HG03045 (cell line): ENCODE measurements around the gene PCBP3.
"Not testable (repeated sequence)": the region's sequence is repeated elsewhere in the genome, so short reads cannot be mapped to it uniquely, and the experiment has no call there.

Experiments
- ATAC-seq: cut with Tn5 transposase; IDR thresholded peaks from one replicate; pipeline ENCODE4 v1.9.1; 2021; ENCODE audit warnings: mild to moderate bottlenecking, moderate library complexity; ENCODE audit not compliant: unreplicated experiment

PCBP3 gene

DNA sequence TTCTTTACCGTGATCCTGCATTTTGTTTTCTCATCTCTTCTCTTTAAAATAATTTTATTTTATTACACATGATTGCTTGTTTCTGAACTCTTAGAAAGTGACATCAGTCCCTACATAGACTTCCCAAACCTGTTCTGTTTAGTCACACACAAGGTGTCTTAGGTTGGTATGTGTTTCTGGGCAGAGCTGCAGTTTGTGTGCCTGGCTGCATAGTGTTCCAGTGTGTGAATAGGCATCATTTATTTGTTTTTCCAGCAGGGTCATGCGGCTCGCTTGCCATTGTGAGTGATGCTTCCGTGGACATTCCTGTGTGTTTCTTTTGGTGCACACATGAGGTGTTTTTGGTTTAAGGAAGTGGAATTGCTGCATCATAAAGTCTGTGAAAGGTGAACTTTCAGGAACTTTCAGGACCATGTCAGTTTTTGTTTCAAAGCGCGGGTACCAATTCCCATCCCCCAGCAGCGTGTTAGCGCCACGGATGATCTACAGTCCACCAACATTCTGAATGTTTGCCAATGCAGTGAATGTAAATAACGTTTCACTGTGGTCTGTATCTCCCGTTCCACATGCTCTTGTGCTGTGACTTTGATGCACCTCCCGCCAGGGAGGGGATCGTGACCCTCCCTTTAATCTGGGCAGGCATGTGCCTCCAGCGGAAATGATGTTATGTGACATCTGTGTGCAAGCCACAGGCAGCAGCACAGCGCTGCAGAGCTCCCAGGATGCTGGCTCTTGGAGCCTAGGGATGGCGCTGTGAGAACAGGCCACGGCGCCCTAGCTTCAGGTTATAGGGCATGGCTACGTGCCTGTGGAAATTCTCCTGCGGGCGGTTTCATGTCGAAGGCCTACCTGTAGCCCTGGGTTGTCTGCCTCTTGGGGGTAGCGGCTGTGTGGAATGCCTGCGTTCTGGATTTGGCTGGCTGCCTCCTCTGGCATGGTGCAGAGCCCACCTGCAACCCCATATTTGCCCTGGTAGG lies 193.5 kb downstream of the PCBP3 start:
- no peak for ATAC-seq

DNA sequence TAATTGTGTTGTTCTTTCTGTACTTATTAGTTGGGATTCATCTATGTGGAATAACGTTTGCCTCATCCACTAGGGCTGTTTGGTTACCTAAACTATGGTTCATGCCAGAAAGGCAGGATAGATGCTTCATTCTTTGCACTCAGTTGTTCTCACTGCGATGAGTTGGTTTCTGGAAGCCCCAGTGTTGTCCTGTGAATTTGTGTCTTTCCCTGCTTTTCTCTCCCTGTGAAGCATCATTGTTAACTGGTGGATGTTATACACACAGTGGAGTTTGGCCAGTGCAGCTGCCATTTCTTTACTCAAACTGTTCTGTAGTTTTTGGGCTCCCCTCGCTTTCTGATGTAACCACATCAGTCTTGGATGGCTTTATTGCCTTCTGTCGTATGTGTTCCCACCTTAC lies 194.4 kb downstream of the PCBP3 start:
- no peak for ATAC-seq

- no peak for ATAC-seq
These were observed 195.1 kb downstream of the PCBP3 start for GRCh38 chr21:45838634-45839033.

DNA sequence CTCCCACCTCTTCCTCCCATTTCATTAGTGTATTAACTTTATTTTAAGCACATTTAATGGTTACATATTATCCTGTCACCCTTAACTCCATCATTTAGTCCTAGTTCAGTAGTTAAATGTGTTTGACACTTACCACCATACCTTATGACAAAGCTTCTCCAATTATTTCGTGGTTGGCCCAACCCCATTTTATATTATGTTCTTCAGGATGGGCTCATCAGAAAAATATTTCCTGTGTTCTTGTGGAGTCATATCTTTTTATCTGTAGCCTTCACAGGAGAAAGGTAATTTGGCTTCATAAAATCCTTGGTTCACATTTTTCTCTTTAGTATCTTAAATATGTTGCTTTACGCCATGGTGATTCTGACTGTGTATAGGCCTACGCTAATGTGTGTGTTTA lies 195.7 kb downstream of the PCBP3 start:
- no peak for ATAC-seq

DNA sequence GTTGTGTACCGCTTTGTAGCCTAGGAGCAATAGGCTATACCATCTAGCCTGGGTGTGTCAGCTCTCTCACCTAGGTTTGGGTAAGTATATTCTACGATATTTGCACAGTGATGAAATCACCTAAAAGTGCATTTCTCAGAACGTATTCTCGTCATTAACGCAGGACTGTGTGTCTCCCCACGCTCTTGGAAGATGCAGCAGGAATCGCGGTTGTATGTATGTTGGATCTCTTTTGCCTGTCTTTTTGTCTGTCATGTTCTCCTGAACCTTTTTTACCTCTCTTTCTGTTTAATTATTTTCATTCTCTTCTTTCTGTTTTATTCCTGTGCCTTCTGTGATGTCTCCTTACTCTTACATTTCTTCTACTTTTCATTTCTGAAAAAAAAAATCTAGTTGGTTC lies 197.5 kb downstream of the PCBP3 start:
- ATAC-seq: no peak

DNA sequence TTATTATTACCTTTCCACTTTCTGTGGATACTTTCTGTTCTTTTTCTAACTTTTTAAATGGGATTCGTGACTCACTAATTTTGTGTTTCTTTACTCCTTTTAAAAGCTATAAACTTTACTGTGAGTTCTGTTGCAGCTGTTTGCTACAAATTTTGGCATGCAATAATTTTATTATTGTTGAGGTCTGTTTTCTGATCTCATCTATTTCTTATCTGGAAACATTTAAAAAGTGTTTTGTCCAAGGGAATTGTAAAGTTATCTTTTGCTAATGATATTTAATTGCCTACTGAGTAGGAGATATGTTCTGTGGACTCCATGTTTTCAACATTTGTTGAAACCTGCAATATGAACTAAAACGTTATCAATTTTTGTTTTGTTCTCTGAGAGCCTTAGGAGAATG lies 199.9 kb downstream of the PCBP3 start:
- ATAC-seq: no peak

- ATAC-seq: no peak
These were observed 200.7 kb downstream of the PCBP3 start for GRCh38 chr21:45844181-45844580.

DNA sequence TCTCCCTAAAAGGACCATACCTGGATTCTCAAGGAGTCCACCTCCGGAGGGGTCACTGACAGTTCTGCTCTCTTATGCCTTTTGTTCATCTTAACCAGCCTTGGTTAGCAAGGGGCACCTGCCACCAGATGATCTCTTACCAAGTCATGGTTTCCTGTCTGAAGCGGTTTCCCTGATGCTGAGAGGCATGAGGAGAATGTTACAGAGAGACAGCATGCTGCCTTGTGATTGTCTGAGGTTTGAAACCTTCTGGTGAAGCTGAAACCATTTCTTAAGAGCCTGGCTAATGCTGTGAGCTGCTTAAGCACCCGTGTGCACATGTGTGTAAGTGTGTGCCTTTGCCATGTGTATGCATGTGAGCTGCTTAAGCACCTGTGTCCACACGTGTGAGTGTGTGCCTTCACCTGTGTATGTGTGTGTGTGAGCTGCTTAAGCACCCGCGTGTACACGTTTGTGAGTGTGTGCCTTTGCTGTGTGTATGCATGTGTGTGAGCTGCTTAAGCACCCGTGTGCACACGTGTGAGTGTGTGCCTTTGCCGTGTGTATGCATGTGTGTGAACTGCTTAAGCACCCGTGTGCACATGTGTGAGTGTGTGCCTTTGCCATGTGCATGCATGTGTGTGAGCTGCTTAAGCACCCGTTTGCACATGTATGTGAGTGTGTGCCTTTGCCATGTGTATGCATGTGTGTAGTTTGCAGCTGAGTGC lies 201.7 kb downstream of the PCBP3 start:
- no peak for ATAC-seq

DNA sequence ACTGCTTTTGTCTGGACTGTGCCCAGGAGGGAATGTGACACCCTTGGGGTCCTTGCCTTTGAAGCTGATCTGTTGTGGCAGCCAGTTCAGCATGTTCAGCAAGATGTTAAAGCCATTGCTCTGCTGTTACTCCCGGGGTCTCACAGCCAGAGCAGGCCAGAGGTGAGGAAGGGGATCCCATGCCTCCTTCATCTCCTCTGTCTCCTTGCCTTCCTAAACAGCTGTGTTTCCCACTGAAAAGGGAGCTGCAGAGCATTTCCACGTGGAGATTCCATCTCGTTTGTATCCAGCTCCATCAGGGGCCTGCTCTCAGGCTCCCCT lies 202.2 kb downstream of the PCBP3 start:
- no peak for ATAC-seq

DNA sequence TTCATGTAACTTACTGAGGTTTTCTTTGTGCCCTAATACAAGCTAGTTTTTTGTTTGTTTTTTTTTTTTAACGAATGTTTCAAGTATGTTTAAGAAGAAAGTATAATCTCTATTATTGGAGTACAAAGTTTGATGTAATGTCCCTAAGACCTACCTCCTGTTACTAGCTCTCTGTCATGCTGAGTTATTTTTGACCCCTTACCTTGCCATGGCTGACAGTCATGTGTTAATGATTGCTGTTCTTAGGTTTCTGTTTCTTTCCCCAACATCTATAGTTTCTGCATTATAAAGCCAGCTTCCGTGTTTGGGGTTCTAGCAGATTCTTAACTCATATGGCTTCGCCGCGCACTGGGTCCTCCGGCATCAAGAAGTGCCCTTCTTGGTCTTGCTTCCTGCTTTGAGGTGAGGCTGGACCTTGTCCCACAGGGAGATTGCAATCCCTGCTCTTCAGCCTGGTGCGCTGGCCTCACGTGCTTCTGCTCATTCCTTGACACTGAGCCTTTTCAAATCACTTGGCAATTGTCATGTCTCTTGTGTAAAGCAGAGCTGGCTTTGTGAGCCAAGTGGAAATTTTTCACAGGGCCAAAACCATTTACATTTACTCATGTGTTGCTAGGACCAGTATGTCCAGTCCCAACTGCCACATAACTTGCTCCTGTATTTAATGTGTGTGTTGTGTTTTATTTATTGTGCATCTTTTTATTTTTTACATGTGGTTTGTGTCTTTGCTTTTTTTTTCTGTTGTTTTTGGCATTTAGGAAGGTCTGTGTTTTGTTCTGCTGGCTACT lies 203.0 kb downstream of the PCBP3 start:
- no peak for ATAC-seq

DNA sequence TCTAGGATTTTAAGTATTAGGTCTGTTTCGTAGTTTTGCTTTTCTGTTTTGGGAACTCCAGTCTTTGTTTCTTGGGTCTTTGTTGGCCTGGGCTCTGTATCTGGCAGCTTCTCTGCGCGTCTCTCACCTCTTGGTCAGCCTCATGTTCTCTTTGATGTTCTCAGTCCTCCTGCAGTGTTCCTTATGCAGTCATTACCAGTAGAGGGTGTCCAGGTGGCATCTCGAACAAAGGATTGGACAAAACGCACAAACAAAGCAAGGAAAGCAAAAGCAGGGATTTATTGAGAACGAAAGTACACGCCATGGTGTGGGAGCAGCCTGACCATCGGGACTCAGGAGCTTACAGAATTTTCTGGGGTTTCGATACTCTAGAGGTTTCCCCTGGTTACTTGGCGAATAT lies 204.3 kb downstream of the PCBP3 start:
- no peak for ATAC-seq

- no peak for ATAC-seq
These were observed 204.8 kb downstream of the PCBP3 start for GRCh38 chr21:45848331-45848730.

DNA sequence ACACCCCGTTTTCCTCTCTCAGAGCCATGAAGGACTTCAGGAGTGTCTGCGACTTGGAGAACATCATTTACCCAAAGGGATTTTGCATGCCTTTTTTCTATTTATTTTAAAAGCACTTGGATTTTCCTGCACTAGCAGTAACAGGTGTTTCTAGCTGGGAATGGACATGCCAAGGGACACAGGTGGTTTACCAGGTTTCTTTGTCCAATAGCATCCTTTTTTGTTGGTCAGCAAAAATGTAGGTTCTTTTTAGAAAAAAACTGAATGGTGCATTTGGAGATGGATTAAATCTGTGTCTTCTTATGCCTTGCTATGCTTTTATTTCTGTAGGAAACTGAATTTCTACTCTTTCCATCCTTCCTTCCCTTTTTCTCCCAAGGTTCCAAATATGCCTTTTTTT lies 205.3 kb downstream of the PCBP3 start:
- no peak for ATAC-seq

DNA sequence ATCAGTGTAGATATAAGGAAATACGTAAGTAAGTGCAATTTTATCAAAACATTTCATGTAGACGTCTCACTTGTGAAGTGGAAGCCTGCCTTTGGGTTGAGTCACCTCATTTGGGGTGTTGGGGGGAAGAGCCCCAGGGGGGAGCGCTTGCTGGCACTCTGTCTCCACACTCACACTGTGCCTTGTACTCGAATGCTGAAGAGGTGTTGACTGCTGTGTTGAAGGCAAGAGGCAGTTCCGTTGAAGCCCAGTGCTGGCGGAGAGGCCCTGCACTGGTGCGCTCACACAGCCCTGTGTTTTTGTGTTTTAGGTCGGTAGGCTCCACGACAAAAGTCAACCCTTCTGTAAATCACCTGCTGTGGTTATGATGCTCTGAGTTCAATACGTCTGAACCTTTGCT lies 206.1 kb downstream of the PCBP3 start:
- no peak for ATAC-seq

DNA sequence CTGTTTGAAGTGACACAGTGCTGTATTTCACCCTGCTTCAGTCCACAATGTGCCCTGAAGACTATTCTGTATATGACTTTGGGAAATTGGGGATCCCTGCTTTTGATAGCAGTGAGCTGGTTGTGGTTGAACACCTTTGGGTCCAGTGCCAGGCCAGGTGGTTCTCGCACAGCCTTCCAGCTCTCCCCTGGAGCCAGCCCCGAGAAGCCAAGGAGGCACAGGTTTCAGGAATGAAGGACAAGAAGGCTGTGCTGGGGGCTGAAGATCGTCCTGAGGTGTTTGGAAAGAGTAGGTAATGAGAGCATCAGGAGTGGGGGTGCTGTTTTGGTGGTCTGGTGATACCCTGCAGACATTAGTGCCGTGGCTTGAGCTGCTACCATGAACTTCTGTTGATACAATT lies 206.7 kb downstream of the PCBP3 start:
- no peak for ATAC-seq

DNA sequence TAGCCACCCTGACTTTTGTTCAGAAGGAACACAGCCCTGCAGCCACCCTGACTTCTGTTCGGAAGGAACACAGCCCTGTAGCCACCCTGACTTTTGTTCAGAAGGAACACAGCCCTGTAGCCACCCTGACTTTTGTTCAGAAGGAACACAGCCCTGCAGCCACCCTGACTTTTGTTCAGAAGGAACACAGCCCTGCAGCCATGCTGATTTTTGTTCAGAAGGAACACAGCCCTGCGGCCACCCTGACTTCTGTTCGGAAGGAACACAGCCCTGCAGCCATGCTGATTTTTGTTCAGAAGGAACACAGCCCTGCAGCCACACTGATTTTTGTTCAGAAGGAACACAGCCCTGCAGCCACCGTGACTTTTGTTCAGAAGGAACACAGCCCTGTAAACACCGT lies 208.9 kb downstream of the PCBP3 start:
- not testable (repeated sequence) for ATAC-seq

DNA sequence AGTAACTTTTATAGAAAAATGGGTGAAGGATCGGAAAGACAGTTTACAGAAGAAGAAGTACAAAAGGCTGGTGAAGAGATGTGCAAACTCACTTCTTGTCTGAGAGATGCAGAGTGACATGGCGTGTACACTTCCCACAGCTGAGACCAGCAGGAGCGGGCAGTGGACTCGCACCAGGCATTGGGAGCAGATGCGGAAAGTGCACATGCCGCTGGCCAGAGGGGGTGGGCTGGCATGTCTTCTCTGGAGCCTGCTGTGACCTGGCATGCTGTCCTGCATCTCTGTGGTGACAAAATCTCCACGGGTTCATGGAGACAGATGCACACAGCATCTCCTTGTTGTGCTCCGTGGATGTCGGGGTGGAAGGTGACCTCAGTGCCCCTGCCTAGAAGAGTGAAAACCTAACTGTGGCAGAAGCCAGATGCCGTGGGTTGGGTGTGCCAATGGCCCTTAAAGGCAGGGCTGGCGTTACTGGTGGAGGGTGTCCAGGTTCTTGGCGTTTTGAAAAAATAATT lies 209.4 kb downstream of the PCBP3 start:
- ATAC-seq: no peak

DNA sequence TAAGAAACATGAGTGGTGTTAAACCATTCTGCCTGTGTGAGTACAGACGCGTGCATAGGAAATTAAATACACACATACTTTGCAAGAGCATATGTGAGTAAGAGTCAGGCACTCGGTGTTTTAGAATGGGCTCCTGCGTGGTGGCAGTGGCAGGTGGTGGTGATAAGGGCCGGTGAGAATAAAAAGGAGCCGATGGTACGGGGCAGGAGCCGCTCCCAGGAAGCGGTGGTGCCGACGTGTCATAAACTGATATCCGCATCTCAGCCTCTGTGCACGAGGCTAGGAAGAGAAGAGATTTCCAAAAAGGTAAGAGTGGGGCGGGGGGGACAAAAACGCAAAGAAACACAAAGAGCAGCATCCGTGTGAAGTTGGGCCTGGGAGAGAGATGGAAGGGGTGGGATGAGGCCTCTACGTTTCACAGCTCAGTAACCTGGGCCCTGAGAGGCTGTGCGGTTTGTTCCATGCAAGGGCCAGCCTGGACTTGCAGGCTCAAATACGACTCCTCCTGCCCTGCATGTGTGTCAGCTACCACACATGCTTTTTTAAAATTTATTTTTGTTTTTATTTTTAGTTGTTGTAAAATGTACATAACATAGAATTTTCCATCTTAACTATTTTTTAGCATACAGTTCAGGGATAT lies 210.3 kb downstream of the PCBP3 start:
- no peak for ATAC-seq

- no peak for ATAC-seq
These were observed 211.2 kb downstream of the PCBP3 start for GRCh38 chr21:45854690-45855247.

GRCh38 chr21:45855248-45855811 lies 211.8 kb downstream of the PCBP3 start:
- no peak for ATAC-seq
